ENCODE data around the gene RGS16. TPM values are rescaled to one million over a fixed set of nuclear protein-coding genes. Genes with fewer than 3 reads are reported as not detected.

The RGS16 gene
- polyA plus RNA-seq, 1 experiment, result 0.23 TPM

- ChIA-PET POLR2A (no interaction called here), CTCF (interaction anchor here (0.6 kb wide), 1 partner anchor 101 kb away, joined by 3 read pairs; no protein-coding TSS in a partner anchor)
- H3K36me3 ChIP-seq (ENCODE audit: control insufficient read depth, insufficient read depth, low read length), result no peaks in the 10 kb centered on the region
- no peaks in the 10 kb centered on the region for H3K27me3 ChIP-seq (ENCODE audit: control insufficient read depth, insufficient read depth, low read length)
- H3K4me3 ChIP-seq (ENCODE audit: low read depth, low read length), result no peak overlapping the region
- TF ChIP-seq CTCF (IDR thresholded peaks at IDR 0.05; ENCODE audit: insufficient read depth, low read depth, low read length), result no peak
- no peak for DNase-seq (ENCODE audit: low read depth)
These were observed 26.4 kb upstream of the RGS16 start for GRCh38 chr1:182630586-182630985.

GRCh38 chr1:182629499-182630096, 25.4 kb upstream of the RGS16 start:
- no peak for TF ChIP-seq CTCF (IDR thresholded peaks at IDR 0.05; ENCODE audit: insufficient read depth, low read depth, low read length)
- no peaks in the 10 kb centered on the region for H3K27me3 ChIP-seq (ENCODE audit: control insufficient read depth, insufficient read depth, low read length)

GRCh38 chr1:182629080-182629479, 24.9 kb upstream of the RGS16 start:
- TF ChIP-seq CTCF (IDR thresholded peaks at IDR 0.05; ENCODE audit: insufficient read depth, low read depth, low read length), result no peak
- no peak for DNase-seq (ENCODE audit: low read depth)
- H3K4me3 ChIP-seq (ENCODE audit: low read depth, low read length), result no peak overlapping the region
- no peaks in the 10 kb centered on the region for H3K27me3 ChIP-seq (ENCODE audit: control insufficient read depth, insufficient read depth, low read length)
- ChIA-PET POLR2A (no interaction called here), CTCF (interaction anchor here (0.9 to 1.3 kb wide), 2 partner anchors 13 to 29 kb away, joined by 3 to 5 read pairs; no protein-coding TSS in a partner anchor)
- no peaks in the 10 kb centered on the region for H3K36me3 ChIP-seq (ENCODE audit: control insufficient read depth, insufficient read depth, low read length)

More at GRCh38 chr1:182629499-182630096, 25.4 kb upstream of the RGS16 start:
- Histone ChIP-seq H3K4me3 (ENCODE audit: low read depth, low read length) (no peak overlapping the region), H3K36me3 (ENCODE audit: control insufficient read depth, insufficient read depth, low read length) (no peaks in the 10 kb centered on the region)
- ChIA-PET POLR2A (no interaction called here), CTCF (interaction anchor here (0.9 kb wide), 1 partner anchor 30 kb away, joined by 3 read pairs; no protein-coding TSS in a partner anchor)
- DNase-seq (ENCODE audit: low read depth), result no peak

- ChIA-PET CTCF (interaction anchor here (1.3 kb wide), 1 partner anchor 13 kb away, joined by 5 read pairs; no protein-coding TSS in a partner anchor), POLR2A (no interaction called here)
These were observed 24.5 kb upstream of the RGS16 start for GRCh38 chr1:182628657-182629056.

GRCh38 chr1:182627622-182628021, 23.4 kb upstream of the RGS16 start:
- Histone ChIP-seq H3K4me3 (ENCODE audit: low read depth, low read length) (no peak overlapping the region), H3K36me3 (ENCODE audit: control insufficient read depth, insufficient read depth, low read length) (no peaks in the 10 kb centered on the region), H3K27me3 (ENCODE audit: control insufficient read depth, insufficient read depth, low read length) (no peaks in the 10 kb centered on the region)
- POLR2A ChIA-PET, result no interaction called here
- no peak for DNase-seq (ENCODE audit: low read depth)
- TF ChIP-seq CTCF (IDR thresholded peaks at IDR 0.05; ENCODE audit: insufficient read depth, low read depth, low read length), result no peak
- CTCF ChIA-PET, result interaction anchor here (1.3 to 1.5 kb wide), 2 partner anchors 12 to 15 kb away, joined by 4 to 5 read pairs; no protein-coding TSS in a partner anchor

More at GRCh38 chr1:182628657-182629056, 24.5 kb upstream of the RGS16 start:
- DNase-seq (ENCODE audit: low read depth), result no peak
- TF ChIP-seq CTCF (IDR thresholded peaks at IDR 0.05; ENCODE audit: insufficient read depth, low read depth, low read length), result no peak
- Histone ChIP-seq H3K36me3 (ENCODE audit: control insufficient read depth, insufficient read depth, low read length) (no peaks in the 10 kb centered on the region), H3K27me3 (ENCODE audit: control insufficient read depth, insufficient read depth, low read length) (no peaks in the 10 kb centered on the region), H3K4me3 (ENCODE audit: low read depth, low read length) (no peak overlapping the region)
